ENCODE results near the gene SMARCA4.

GRCh38 chr19:11007962-11008532 lies 47.2 kb downstream of the SMARCA4 start:
- no peak for TF ChIP-seq GATA3 (IDR thresholded peaks at IDR 0.05; ENCODE audit: low read depth, low read length)
- no peak for TF ChIP-seq GATA2 (IDR thresholded peaks at IDR 0.05; ENCODE audit: low read depth, low read length)

Measured in SH-SY5Y (cell line).